Endothelial cell of umbilical vein (primary cell): Measurements from ENCODE around the gene C10orf67. TPM values are rescaled to one million over a fixed set of nuclear protein-coding genes. Genes with fewer than 3 reads are reported as not detected.

ENCODE experiments used
- BruUV-seq: library from RNA; stranded (reverse); fragments of 400-500 nt; replicated peaks from 2 replicates; lab custom pipeline; 2021; lab: Mats Ljungman, UMichigan
- CTCF ChIA-PET: fragments of 300-600, 350-600 bp; sonication (Branson Sonifier 250); formaldehyde crosslinking; loops from one replicate; lab custom pipeline; 2021; ENCODE audit warnings: antibody characterized with exemption, inconsistent platforms; lab: Charles Lee
- POLR2A ChIA-PET: fragments of 300-600, 350-600 bp; sonication (Branson Sonifier 250); formaldehyde crosslinking; loops from one replicate; lab custom pipeline; 2021; ENCODE audit warnings: antibody characterized with exemption, inconsistent platforms; lab: Charles Lee
- DNase-seq: peaks from one replicate; pipeline ENCODE4 v3.0.0-alpha.2; 2011; ENCODE audit warnings: low read depth, low spot score
- FAIRE-seq: peaks from 2 replicates; lab custom pipeline; 2011; peaks lifted over from hg19 to GRCh38; lab: Jason Lieb, UNC
- H2AFZ ChIP-seq: 2 replicates; pipeline ENCODE4 v1.6.0; 2012; ENCODE audit warnings: low read depth, low read length, control low read depth, inconsistent platforms
- H3K27ac ChIP-seq: 2 replicates; pipeline ENCODE4 v1.5.1; 2011; ENCODE audit warnings: low read depth, mild to moderate bottlenecking, control low read depth, low read length, moderate library complexity; ENCODE audit not compliant: insufficient read depth
- H3K27me3 ChIP-seq, 2 experiments: 2 replicates each; pipeline versions ENCODE4 v1.6.0 to v1.6.1; 2011; ENCODE audit warnings: low read length in 2 of 2, mixed read lengths in 1 of 2; ENCODE audit not compliant: control insufficient read depth in 2 of 2, insufficient read depth in 2 of 2
- H3K36me3 ChIP-seq, 2 experiments: 2 replicates in 1 of 2; 3 replicates in 1 of 2; pipeline ENCODE4 v1.5.1; 2011; ENCODE audit warnings: low read length in 2 of 2, mild to moderate bottlenecking in 1 of 2, moderate library complexity in 1 of 2; ENCODE audit not compliant: control insufficient read depth in 2 of 2, insufficient read depth in 2 of 2; ENCODE audit errors: extremely low read depth in 1 of 2
- H3K4me1 ChIP-seq: 3 replicates; pipeline ENCODE4 v1.5.1; 2011; ENCODE audit warnings: mild to moderate bottlenecking, low read length; ENCODE audit not compliant: control insufficient read depth, insufficient read depth; ENCODE audit errors: extremely low read depth
- H3K4me2 ChIP-seq: 2 replicates; pipeline ENCODE4 v1.6.1; 2011; ENCODE audit warnings: low read length, control low read depth, mixed read lengths; ENCODE audit not compliant: insufficient read depth
- H3K4me3 ChIP-seq, 3 experiments: fragments of 200-600 bp in 1 of 3; sonication (generic), shearing (Covaris generic) in 1 of 3; replicated peaks in 1 of 3; 2 replicates each; pipeline ENCODE4 v1.5.1; 2011 to 2016; ENCODE audit warnings: control low read depth in 3 of 3, low read length in 3 of 3, mild to moderate bottlenecking in 2 of 3, inconsistent platforms in 1 of 3, low read depth in 1 of 3, moderate library complexity in 1 of 3; ENCODE audit not compliant: insufficient read depth in 1 of 3
- H3K79me2 ChIP-seq: 2 replicates; pipeline ENCODE4 v1.6.0; 2012; ENCODE audit warnings: low read length, inconsistent platforms; ENCODE audit not compliant: control insufficient read depth, insufficient read depth
- H3K9ac ChIP-seq: replicated peaks from 2 replicates; pipeline ENCODE3; 2011; ENCODE audit warnings: low read length, control low read depth; ENCODE audit not compliant: insufficient read depth; ENCODE audit errors: extremely low read depth
- H3K9me1 ChIP-seq: replicated peaks from 3 replicates; pipeline ENCODE4 v1.6.0; 2011; ENCODE audit warnings: mild to moderate bottlenecking, low read length; ENCODE audit not compliant: control insufficient read depth, insufficient read depth; ENCODE audit errors: extremely low read depth
- H3K9me3 ChIP-seq: replicated peaks from 2 replicates; pipeline ENCODE4 v1.5.1; 2012; ENCODE audit warnings: low read length, inconsistent platforms; ENCODE audit not compliant: control insufficient read depth, insufficient read depth
- H4K20me1 ChIP-seq: replicated peaks from 2 replicates; pipeline ENCODE3; 2011; ENCODE audit warnings: mild to moderate bottlenecking, low read length; ENCODE audit not compliant: control insufficient read depth, insufficient read depth; ENCODE audit errors: extremely low read depth
- CTCF ChIP-seq, 2 donors: IDR thresholded peaks; 1 replicate in 1 of 2; 2 replicates in 1 of 2; pipeline ENCODE4 v1.5.1; 2011; ENCODE audit warnings: low read length in 2 of 2, mild to moderate bottlenecking in 2 of 2, moderate library complexity in 2 of 2, control low read depth in 1 of 2, inconsistent platforms in 1 of 2, low read depth in 1 of 2; ENCODE audit not compliant: insufficient read depth in 1 of 2; ENCODE audit errors: extremely low read depth in 1 of 2
- EZH2 ChIP-seq: IDR thresholded peaks from 2 replicates; pipeline ENCODE4 v1.6.1; 2012; ENCODE audit warnings: borderline replicate concordance, low read depth, mild to moderate bottlenecking, moderate library complexity, low read length, inconsistent platforms; ENCODE audit not compliant: severe bottlenecking
- GATA2 ChIP-seq: IDR thresholded peaks from 2 replicates; pipeline ENCODE4 v1.7.0; 2011; ENCODE audit warnings: low read depth, mild to moderate bottlenecking, moderate library complexity, mixed read lengths, low read length; ENCODE audit not compliant: insufficient read length, insufficient read depth
- JUN ChIP-seq: IDR thresholded peaks from 2 replicates; pipeline ENCODE4 v1.6.1; 2011; ENCODE audit warnings: borderline replicate concordance, low read depth; ENCODE audit not compliant: insufficient read length, insufficient read depth
- MAX ChIP-seq: IDR thresholded peaks from 2 replicates; pipeline ENCODE4 v1.6.1; 2011; ENCODE audit not compliant: insufficient read depth, insufficient read length
- MYC ChIP-seq: IDR thresholded peaks from one replicate; pipeline ENCODE4 v1.6.1; 2011; ENCODE audit warnings: mild to moderate bottlenecking, low read depth, low read length
- POLR2A ChIP-seq: IDR thresholded peaks from 2 replicates; pipeline ENCODE4 v1.6.1; 2012; ENCODE audit warnings: low read depth, mild to moderate bottlenecking, control low read depth, low read length
- POLR2AphosphoS5 ChIP-seq: IDR thresholded peaks from 2 replicates; pipeline ENCODE4 v1.6.1; 2012; ENCODE audit warnings: low read depth, mild to moderate bottlenecking, control low read depth, low read length, moderate library complexity; ENCODE audit not compliant: insufficient read depth
- dilution Hi-C: fragments of 300-500 bp; cut with MboI; formaldehyde crosslinking; loops from one replicate; pipeline ENCODE4 v1.15.0; 2019; ENCODE audit warnings: low sequenced_read_pairs; ENCODE audit not compliant: extremely low pct_ligation_motif_present
- intact Hi-C: fragments of 100-400 bp; cut with micrococcal nuclease; formaldehyde crosslinking; loops from one replicate; pipeline ENCODE4 v1.10.0; 2022
- polyA plus RNA-seq, 4 experiments: library from polyadenylated mRNA; depleted of rRNA in 3 of 4; stranded (reverse) in 3 of 4; unstranded in 1 of 4; fragments of >200 nt; gene quantifications; 2 replicates each; pipeline versions ENCODE4 v1.2.1 to v1.2.3, GENCODE V29; 2011 to 2012; ENCODE audit warnings: missing spikeins in 1 of 4
- total RNA-seq: library from RNA; stranded (reverse); gene quantifications from 2 replicates; pipeline ENCODE4 v1.2.3, GENCODE V29; 2021

Gene C10orf67
- total and polyA plus RNA-seq, 2 donors (not counting 3 experiments of a cell fraction or from before 2014, with no cell fraction given) = not detected

- POLR2A ChIA-PET = no interaction called here
- dilution Hi-C loops = no loop called here
- H4K20me1 ChIP-seq = no peaks in the 10 kb centered on the region
- no peaks in the 10 kb centered on the region for H3K4me1 ChIP-seq
- no peaks in the 10 kb centered on the region for H3K27me3 ChIP-seq
- peak; percentile 46 for FAIRE-seq
- no peaks in the 10 kb centered on the region for H3K9me1 ChIP-seq
- intact Hi-C loops = loop anchor here (2.0 to 5.0 kb wide), 3 partner anchors 134 to 904 kb away; no protein-coding TSS in a partner anchor
- DNase-seq = peak; percentile 33
- no peak overlapping the region for H3K27ac ChIP-seq
- H3K4me3 ChIP-seq = no peak overlapping the region
- no peaks in the 10 kb centered on the region for H3K9me3 ChIP-seq
- BruUV-seq = no TSS peak
- peak; percentile 49 to 50 for TF ChIP-seq CTCF (IDR thresholded peaks at IDR 0.05; ENCODE audit: extremely low read depth in 1 of 2, insufficient read depth in 1 of 2, low read depth in 1 of 2, low read length in 2 of 2)
- TF ChIP-seq POLR2A = no peak
- no peak for TF ChIP-seq EZH2
- no peak overlapping the region for H3K9ac ChIP-seq
- no peak overlapping the region for H2AFZ ChIP-seq
- no peak overlapping the region for H3K4me2 ChIP-seq
- H3K36me3 ChIP-seq = no peaks in the 10 kb centered on the region
- no peaks in the 10 kb centered on the region for H3K79me2 ChIP-seq
- CTCF ChIA-PET = interaction anchor here (0.6 to 7.1 kb wide), 5 partner anchors 10 to 1226 kb away, joined by 3 to 60 read pairs (median 3); no protein-coding TSS in a partner anchor
Observed at GRCh38 chr10:23293145-23293724, 51.4 kb downstream of the C10orf67 start.

- H3K79me2 ChIP-seq = no peaks in the 10 kb centered on the region
- FAIRE-seq (no peak), DNase-seq (no peak)
- BruUV-seq = no TSS peak
- CTCF ChIA-PET = interaction anchor here (1.7 to 7.1 kb wide), 2 partner anchors 23 to 133 kb away, joined by 4 to 60 read pairs; no protein-coding TSS in a partner anchor
- H4K20me1 ChIP-seq = no peaks in the 10 kb centered on the region
- dilution Hi-C loops = no loop called here
- H3K4me3 ChIP-seq = no peak overlapping the region
- H3K27me3 ChIP-seq = no peaks in the 10 kb centered on the region
- TF ChIP-seq POLR2AphosphoS5 (no peak), JUN (no peak), GATA2 (no peak), MYC (no peak), MAX (no peak), POLR2A (no peak), CTCF (IDR thresholded peaks at IDR 0.05; ENCODE audit: extremely low read depth in 1 of 2, insufficient read depth in 1 of 2, low read depth in 1 of 2, low read length in 2 of 2) (no peak), EZH2 (no peak)
- intact Hi-C loops = loop anchor here (2.0 to 5.0 kb wide), 3 partner anchors 133 to 906 kb away; no protein-coding TSS in a partner anchor
- no peaks in the 10 kb centered on the region for H3K9me1 ChIP-seq
- H3K4me2 ChIP-seq = no peak overlapping the region
- H3K4me1 ChIP-seq = no peaks in the 10 kb centered on the region
- POLR2A ChIA-PET = no interaction called here
- H3K9me3 ChIP-seq = no peaks in the 10 kb centered on the region
- no peak overlapping the region for H2AFZ ChIP-seq
- H3K36me3 ChIP-seq = no peaks in the 10 kb centered on the region
- H3K9ac ChIP-seq = no peak overlapping the region
- no peak overlapping the region for H3K27ac ChIP-seq
Observed at GRCh38 chr10:23291551-23292334, 52.9 kb downstream of the C10orf67 start.
